Neural cell (in vitro differentiated cells): ENCODE measurements around the gene C2CD2. TPM values are rescaled to one million over a fixed set of nuclear protein-coding genes. Genes with fewer than 3 reads are reported as not detected.
A peak's percentile ranks its signal among the peaks of the same experiment; 100 is the strongest.

ENCODE experiments used
- H2AFZ ChIP-seq: fragments of 200-600, 300-800 bp; sonication (generic), shearing (Covaris generic); 2 replicates; pipeline ENCODE4 v1.6.0; 2014; ENCODE audit warnings: low read depth, mild to moderate bottlenecking, antibody characterized with exemption, low read length, moderate library complexity
- H3F3A ChIP-seq: fragments of 200-600 bp; shearing (Covaris generic); 2 replicates; pipeline ENCODE4 v1.6.1; 2016; ENCODE audit warnings: mild to moderate bottlenecking, moderate library complexity, mixed read lengths, antibody characterized with exemption, low read length; ENCODE audit not compliant: insufficient read depth, poor library complexity, severe bottlenecking
- H3K27ac ChIP-seq: fragments of 200-600, 300-800 bp; sonication (generic), shearing (Covaris generic); 2 replicates; pipeline ENCODE4 v1.5.1; 2014; ENCODE audit warnings: mild to moderate bottlenecking, low read length, moderate library complexity
- H3K27me3 ChIP-seq: fragments of 300-800, 200-600 bp; sonication (generic), shearing (Covaris generic); 2 replicates; pipeline ENCODE4 v1.6.0; 2014; ENCODE audit warnings: mild to moderate bottlenecking, low read depth, low read length, moderate library complexity; ENCODE audit not compliant: insufficient read depth
- H3K36me3 ChIP-seq: fragments of 300-800, 200-600 bp; sonication (generic), shearing (Covaris generic); 2 replicates; pipeline ENCODE4 v1.5.1; 2014; ENCODE audit warnings: mild to moderate bottlenecking, antibody characterized with exemption, low read length, moderate library complexity; ENCODE audit not compliant: insufficient read depth
- H3K4me2 ChIP-seq: fragments of 300-800, 200-600 bp; sonication (generic), shearing (Covaris generic); 2 replicates; pipeline ENCODE4 v1.6.0; 2014; ENCODE audit warnings: mild to moderate bottlenecking, low read length
- H3K4me3 ChIP-seq: fragments of 300-800, 200-600 bp; sonication (generic), shearing (Covaris generic); 2 replicates; pipeline ENCODE4 v1.5.1; 2014; ENCODE audit warnings: mild to moderate bottlenecking, low read length, moderate library complexity
- H3K79me2 ChIP-seq: fragments of 200-600 bp; shearing (Covaris generic); replicated peaks from 2 replicates; pipeline ENCODE4 v1.6.0; 2014; ENCODE audit warnings: mild to moderate bottlenecking, low read length, moderate library complexity; ENCODE audit not compliant: insufficient read depth
- H3K9ac ChIP-seq: fragments of 300-800, 200-600 bp; sonication (generic), shearing (Covaris generic); 2 replicates; pipeline ENCODE4 v1.6.1; 2016; ENCODE audit warnings: mild to moderate bottlenecking, low read length, mixed read lengths
- H3K9me2 ChIP-seq: fragments of 200-600 bp; shearing (Covaris generic); 2 replicates; pipeline ENCODE4 v1.6.1; 2016; ENCODE audit warnings: mild to moderate bottlenecking, low read length, mixed read lengths; ENCODE audit not compliant: insufficient read depth
- H3K9me3 ChIP-seq: fragments of 200-600, 300-800 bp; sonication (generic), shearing (Covaris generic); 2 replicates; pipeline ENCODE4 v1.6.1; 2016; ENCODE audit warnings: mild to moderate bottlenecking, mixed run types, low read length, moderate library complexity, mixed read lengths
- H4K20me1 ChIP-seq: fragments of 200-600 bp; shearing (Covaris generic); 2 replicates; pipeline ENCODE4 v1.6.1; 2016; ENCODE audit warnings: mild to moderate bottlenecking, mixed run types; ENCODE audit not compliant: insufficient read depth
- EP300 ChIP-seq: fragments of 450-650 bp; conservative IDR thresholded peaks from 2 replicates; pipeline ENCODE4 v1.6.1; 2014; ENCODE audit warnings: antibody characterized with exemption, mild to moderate bottlenecking, moderate library complexity; ENCODE audit not compliant: poor library complexity, severe bottlenecking
- EZH2 ChIP-seq: fragments of 200-600, 300-800 bp; shearing (Covaris generic), sonication (generic); IDR thresholded peaks from 2 replicates; pipeline ENCODE4 v1.6.1; 2014; ENCODE audit warnings: antibody characterized with exemption, low read length, borderline replicate concordance, mild to moderate bottlenecking; ENCODE audit not compliant: insufficient read depth, poor library complexity, severe bottlenecking
- MXI1 ChIP-seq: fragments of 450-650 bp; conservative IDR thresholded peaks from 2 replicates; pipeline ENCODE4 v1.6.1; 2014; ENCODE audit warnings: antibody characterized with exemption, mild to moderate bottlenecking; ENCODE audit not compliant: poor library complexity, severe bottlenecking
- POLR2AphosphoS5 ChIP-seq: IDR thresholded peaks from 2 replicates; pipeline ENCODE4 v1.6.1; 2012
- RAD21 ChIP-seq: fragments of 450-650 bp; conservative IDR thresholded peaks from 2 replicates; pipeline ENCODE4 v1.6.1; 2014; ENCODE audit warnings: antibody characterized with exemption, mild to moderate bottlenecking, moderate library complexity
- SMC3 ChIP-seq: fragments of 450-650 bp; conservative IDR thresholded peaks from 2 replicates; pipeline ENCODE4 v1.6.1; 2014; ENCODE audit warnings: antibody characterized with exemption, mild to moderate bottlenecking, moderate library complexity; ENCODE audit not compliant: poor library complexity
- TAF1 ChIP-seq: IDR thresholded peaks from 2 replicates; pipeline ENCODE4 v1.6.1; 2012; ENCODE audit warnings: low read depth
- polyA minus RNA-seq: library from RNA; depleted of rRNA, polyadenylated mRNA; stranded (reverse); fragments of >200 nt; gene quantifications from 2 replicates; pipeline ENCODE4 v1.2.3, GENCODE V29; 2014
- polyA plus RNA-seq: library from polyadenylated mRNA; depleted of rRNA; stranded (reverse); fragments of >200 nt; gene quantifications from 2 replicates; pipeline ENCODE4 v1.2.3, GENCODE V29; 2014
- TF ChIP-seq, protein P1 (sequence below): fragments of 450-650 bp; IDR thresholded peaks from 2 replicates; pipeline ENCODE4 v1.5.1; 2014; ENCODE audit warnings: antibody characterized with exemption, mild to moderate bottlenecking, moderate library complexity; ENCODE audit not compliant: poor library complexity, severe bottlenecking
- TF ChIP-seq, protein P2 (sequence below): IDR thresholded peaks from 2 replicates; pipeline ENCODE4 v1.6.1; 2012; ENCODE audit warnings: borderline replicate concordance

C2CD2 gene
- polyA plus RNA-seq (0.88 and 1.5 TPM in 2 replicates), polyA minus RNA-seq (2.9 and 5.4 TPM in 2 replicates)

DNA sequence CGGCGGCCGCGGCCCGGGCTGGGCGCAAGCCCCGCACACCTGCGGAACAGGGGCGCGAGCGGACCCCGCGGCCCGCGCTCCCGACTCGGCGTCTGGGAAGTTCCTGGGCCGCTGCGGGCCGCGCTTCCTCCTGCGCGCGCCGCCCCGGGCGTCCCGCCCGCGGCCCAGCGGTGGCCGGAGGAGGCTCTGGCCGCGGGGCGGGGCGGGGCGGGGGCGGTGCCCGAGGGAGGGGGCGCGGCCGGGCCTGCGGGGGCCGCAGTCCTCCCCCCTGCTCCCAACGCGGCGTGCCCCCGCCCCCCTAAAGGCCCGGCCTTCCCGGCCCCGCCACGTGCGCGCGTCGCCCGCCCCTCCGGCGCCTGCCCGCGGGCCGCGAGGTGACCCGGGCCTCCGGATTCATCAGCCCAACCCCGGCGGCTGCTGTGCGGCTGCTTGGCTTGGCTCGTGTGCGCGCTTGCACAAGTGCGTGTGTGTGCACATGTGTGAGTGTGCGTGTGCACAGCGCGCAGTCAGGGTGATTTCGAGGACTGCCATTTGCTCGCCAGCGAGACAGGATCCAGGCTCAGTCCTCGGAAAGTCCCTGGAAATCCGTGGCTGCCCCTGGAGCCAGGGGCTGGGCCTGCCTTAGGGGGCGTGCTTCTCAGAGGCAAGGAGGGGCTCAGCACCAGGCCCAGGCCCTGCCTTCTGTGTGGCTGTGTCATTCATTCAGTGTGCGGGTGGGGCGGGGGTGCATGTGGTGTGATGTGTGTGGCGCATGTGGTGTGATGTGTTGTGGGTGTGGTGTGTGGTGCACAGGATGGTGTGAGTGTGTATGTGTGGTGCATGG is at the start of gene C2CD2:
TSS of gene C2CD2 (minus strand) at position 188 of the 823 bp plus-strand sequence. CDS start 370 bp downstream, outside the sequence.
- Histone ChIP-seq H3K27me3 (peaks cover 18% of the 10 kb centered on the region), H3K4me3 (peak within 1 kb of the TSS; percentile 57), H2AFZ (no peak within 1 kb of the TSS), H3K36me3 (no peaks in the 10 kb centered on the region), H3K9me2 (no peaks in the 10 kb centered on the region), H3K79me2 (no peaks in the 10 kb centered on the region), H3F3A (no peaks in the 10 kb centered on the region), H4K20me1 (no peaks in the 10 kb centered on the region), H3K9me3 (no peaks in the 10 kb centered on the region), H3K4me2 (no peak within 1 kb of the TSS), H3K27ac (no peak within 1 kb of the TSS), H3K9ac (peak within 1 kb of the TSS; percentile 5)
- no peak for TF ChIP-seq EP300
- TF ChIP-seq, protein P1, sequence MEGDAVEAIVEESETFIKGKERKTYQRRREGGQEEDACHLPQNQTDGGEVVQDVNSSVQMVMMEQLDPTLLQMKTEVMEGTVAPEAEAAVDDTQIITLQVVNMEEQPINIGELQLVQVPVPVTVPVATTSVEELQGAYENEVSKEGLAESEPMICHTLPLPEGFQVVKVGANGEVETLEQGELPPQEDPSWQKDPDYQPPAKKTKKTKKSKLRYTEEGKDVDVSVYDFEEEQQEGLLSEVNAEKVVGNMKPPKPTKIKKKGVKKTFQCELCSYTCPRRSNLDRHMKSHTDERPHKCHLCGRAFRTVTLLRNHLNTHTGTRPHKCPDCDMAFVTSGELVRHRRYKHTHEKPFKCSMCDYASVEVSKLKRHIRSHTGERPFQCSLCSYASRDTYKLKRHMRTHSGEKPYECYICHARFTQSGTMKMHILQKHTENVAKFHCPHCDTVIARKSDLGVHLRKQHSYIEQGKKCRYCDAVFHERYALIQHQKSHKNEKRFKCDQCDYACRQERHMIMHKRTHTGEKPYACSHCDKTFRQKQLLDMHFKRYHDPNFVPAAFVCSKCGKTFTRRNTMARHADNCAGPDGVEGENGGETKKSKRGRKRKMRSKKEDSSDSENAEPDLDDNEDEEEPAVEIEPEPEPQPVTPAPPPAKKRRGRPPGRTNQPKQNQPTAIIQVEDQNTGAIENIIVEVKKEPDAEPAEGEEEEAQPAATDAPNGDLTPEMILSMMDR, result no peak
- TF ChIP-seq SMC3, result no peak
- TF ChIP-seq EZH2, result no peak
- TF ChIP-seq MXI1, result no peak

DNA sequence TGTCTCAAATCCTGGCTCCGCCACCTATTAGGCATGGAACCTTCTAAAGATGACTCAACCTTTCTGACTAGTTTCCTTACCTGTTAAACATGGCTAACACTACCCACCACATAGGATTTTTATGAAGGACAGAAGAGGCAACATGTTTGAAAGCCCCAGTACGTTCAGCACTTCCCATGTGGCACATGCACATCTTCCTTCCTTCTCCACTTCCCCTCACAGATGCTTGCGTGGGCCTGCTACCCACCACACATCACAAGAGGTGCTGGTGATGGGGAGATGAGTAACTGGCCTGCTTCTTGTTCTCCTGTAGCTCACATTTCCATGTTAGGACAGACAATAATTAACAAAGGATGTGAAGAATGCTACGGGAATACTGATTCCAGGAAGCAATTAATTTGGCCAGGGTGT is 49.2 kb upstream of the C2CD2 start:
- Histone ChIP-seq H3K9me3 (no peaks in the 10 kb centered on the region), H4K20me1 (no peaks in the 10 kb centered on the region), H3K36me3 (peaks cover 18% of the 10 kb centered on the region), H3K4me3 (no peak overlapping the region), H3K27ac (no peak overlapping the region), H3K4me2 (no peak overlapping the region), H3K9ac (no peak overlapping the region), H3K79me2 (peaks cover 34% of the 10 kb centered on the region), H3K27me3 (no peaks in the 10 kb centered on the region), H3F3A (no peaks in the 10 kb centered on the region), H2AFZ (no peak overlapping the region), H3K9me2 (no peaks in the 10 kb centered on the region)
- TF ChIP-seq SMC3 (no peak), TAF1 (no peak), EZH2 (no peak), EP300 (no peak), RAD21 (no peak), POLR2AphosphoS5 (no peak)
- TF ChIP-seq, protein P1, result no peak
- TF ChIP-seq, protein P2, sequence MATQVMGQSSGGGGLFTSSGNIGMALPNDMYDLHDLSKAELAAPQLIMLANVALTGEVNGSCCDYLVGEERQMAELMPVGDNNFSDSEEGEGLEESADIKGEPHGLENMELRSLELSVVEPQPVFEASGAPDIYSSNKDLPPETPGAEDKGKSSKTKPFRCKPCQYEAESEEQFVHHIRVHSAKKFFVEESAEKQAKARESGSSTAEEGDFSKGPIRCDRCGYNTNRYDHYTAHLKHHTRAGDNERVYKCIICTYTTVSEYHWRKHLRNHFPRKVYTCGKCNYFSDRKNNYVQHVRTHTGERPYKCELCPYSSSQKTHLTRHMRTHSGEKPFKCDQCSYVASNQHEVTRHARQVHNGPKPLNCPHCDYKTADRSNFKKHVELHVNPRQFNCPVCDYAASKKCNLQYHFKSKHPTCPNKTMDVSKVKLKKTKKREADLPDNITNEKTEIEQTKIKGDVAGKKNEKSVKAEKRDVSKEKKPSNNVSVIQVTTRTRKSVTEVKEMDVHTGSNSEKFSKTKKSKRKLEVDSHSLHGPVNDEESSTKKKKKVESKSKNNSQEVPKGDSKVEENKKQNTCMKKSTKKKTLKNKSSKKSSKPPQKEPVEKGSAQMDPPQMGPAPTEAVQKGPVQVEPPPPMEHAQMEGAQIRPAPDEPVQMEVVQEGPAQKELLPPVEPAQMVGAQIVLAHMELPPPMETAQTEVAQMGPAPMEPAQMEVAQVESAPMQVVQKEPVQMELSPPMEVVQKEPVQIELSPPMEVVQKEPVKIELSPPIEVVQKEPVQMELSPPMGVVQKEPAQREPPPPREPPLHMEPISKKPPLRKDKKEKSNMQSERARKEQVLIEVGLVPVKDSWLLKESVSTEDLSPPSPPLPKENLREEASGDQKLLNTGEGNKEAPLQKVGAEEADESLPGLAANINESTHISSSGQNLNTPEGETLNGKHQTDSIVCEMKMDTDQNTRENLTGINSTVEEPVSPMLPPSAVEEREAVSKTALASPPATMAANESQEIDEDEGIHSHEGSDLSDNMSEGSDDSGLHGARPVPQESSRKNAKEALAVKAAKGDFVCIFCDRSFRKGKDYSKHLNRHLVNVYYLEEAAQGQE, result no peak
